GM21367 (cell line): ENCODE results near the gene RAB11FIP5.

Experiments used
- ATAC-seq: cut with Tn5 transposase; IDR thresholded peaks from one replicate; pipeline ENCODE4 v1.9.1; 2021; ENCODE audit not compliant: unreplicated experiment

Gene RAB11FIP5

GRCh38 chr2:73085691-73086090 lies 27.1 kb downstream of the RAB11FIP5 start:
- ATAC-seq: peak; percentile 89

GRCh38 chr2:73084971-73085370 lies 27.8 kb downstream of the RAB11FIP5 start:
- ATAC-seq: no peak

DNA sequence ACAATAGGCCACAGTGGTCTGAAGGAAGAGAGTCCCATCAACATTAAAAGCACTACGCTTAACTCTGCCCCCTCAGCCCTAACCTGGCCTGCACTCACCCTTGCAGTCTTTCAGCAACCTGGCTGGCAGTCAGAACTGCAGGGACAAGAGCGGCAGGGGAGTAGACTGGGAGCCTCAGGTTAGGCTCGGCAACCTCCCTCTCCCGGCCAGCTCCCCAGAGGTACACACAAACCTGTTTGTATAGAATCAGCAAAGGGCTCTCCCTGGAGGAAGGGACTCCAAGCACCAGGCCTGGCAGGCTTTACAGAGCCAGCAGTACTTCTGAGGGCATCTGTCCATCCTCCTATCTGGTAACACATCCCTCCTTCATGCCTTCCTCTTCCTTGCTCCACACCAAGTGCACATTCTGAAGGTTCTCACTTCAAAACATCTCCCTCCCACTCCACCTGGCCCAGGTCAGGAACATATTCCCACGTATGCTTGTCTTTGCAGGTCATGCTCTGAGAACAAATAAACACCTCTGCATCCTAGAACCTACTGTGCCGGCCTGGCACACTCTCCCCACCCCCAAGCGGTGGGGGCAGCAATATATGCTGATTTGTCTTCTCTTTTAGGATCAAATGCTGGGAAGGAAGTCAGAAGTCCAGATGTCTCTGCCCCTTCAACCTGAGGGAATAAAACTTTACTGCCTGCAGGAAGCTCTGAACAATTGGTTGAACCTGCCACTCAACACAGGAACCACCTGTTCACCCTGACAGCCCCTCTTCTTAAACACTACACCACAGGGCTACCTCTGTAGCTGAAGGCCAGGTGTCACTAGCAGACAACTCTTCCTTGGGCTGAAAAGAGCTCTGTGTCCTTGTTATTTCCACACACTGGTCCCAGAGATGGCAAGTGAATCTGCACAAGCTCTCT lies 28.6 kb downstream of the RAB11FIP5 start:
- ATAC-seq: no peak

GRCh38 chr2:73082523-73083410 lies 30.0 kb downstream of the RAB11FIP5 start:
- ATAC-seq: no peak

GRCh38 chr2:73081181-73081671 lies 31.5 kb downstream of the RAB11FIP5 start:
- ATAC-seq: no peak

GRCh38 chr2:73080321-73081131 lies 32.2 kb downstream of the RAB11FIP5 start:
- no peak for ATAC-seq

DNA sequence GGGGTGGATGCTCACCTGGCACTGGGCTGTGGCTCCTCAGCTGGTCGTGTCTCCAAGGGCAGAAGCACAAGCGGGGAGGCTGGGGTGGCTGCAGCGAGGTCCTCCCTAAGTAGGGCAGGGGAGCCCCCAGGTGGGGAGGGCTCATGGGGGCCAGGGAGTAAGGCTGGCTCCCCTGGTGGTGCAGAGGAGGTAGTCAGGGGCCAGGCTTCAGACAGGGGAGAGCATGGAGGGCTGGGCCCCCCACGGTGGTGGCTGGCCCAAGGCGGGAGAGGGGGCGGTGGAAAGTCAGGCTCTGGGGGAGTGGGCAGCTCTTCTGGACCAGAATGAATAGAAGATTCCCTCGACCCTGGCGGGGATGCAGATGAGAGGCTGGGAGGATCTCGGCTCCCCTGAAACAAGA lies 33.1 kb downstream of the RAB11FIP5 start:
- ATAC-seq: no peak

DNA sequence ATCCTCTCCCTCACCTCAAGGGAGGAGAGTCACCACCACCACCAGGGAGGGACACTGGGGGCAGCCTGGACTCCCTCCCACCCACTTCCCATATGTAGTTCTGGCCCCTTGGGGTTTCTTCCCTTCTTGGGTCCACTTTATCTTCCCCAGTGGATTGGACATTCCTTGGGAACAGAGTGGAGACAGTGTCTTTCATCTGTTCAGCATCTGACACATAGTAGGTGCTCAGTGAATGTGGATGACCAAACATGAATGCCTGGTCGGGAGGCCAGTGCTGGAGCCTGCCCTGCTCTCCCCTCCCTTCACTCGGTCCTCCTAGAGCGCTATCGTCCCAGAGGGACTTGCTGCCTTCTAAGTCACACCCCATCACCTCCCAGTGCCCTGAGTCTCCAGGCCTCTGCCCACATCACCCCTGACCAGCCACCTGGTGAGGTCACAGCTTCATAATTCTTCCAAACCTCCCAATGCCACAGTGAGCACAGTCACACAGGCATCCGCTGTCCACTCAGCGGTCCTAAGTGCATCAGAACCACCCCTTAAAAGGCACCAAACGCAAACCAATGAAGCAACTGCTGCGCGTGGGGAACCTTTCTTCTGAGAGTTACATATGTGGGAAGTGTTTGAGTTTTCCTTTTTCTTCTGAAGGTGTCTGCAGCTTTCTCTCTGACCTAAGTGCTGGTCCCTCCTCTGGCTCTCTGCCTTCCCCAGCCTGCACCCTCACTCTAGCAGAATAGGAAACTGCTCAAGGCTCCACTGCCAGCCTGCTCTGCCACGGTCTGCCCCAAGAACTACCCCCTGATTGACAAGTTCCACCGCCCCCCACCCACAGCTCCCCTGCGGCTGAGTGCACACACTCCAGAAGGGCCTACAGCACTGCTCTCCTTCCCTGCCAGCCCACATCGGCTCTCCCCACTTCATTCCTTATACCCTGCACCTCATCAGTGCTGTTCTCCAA lies 34.0 kb downstream of the RAB11FIP5 start:
- no peak for ATAC-seq

GRCh38 chr2:73077424-73077795 lies 35.3 kb downstream of the RAB11FIP5 start:
- ATAC-seq: no peak

DNA sequence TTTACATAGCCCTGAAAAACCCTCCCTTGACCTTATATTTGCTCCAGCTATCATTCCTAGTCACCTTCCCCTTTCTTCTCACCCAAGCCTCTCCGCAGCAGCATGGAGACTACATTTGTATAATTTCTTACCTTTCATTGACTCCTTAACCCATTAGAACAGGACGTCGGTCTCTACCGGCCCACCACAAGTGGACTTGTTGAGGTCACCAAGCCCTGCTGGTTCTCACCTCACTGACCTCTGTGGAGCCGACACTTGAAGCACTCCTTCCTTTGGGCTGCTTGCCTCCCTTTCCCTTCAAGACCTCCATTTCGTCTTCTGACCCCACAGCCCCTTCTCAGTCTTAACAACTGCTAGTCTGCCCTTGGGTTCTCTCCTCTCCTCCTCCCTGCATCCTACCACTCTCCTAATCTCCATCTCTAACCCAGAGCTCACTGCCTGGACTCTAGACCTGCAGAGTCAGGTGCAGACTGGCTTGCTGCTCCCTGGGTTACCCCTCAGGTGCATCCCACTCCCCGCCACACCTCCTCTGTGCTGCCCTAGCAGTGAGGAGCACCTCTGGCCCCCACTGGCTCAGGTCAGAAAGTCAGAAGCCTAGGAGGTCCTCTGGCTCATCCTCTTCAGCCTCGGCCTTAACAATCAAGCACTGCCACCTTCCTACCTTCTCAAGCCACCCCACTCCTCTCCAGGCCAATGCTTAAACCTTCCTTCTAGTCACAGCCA lies 35.9 kb downstream of the RAB11FIP5 start:
- ATAC-seq: no peak

GRCh38 chr2:73075477-73076373 lies 37.0 kb downstream of the RAB11FIP5 start:
- no peak for ATAC-seq

DNA sequence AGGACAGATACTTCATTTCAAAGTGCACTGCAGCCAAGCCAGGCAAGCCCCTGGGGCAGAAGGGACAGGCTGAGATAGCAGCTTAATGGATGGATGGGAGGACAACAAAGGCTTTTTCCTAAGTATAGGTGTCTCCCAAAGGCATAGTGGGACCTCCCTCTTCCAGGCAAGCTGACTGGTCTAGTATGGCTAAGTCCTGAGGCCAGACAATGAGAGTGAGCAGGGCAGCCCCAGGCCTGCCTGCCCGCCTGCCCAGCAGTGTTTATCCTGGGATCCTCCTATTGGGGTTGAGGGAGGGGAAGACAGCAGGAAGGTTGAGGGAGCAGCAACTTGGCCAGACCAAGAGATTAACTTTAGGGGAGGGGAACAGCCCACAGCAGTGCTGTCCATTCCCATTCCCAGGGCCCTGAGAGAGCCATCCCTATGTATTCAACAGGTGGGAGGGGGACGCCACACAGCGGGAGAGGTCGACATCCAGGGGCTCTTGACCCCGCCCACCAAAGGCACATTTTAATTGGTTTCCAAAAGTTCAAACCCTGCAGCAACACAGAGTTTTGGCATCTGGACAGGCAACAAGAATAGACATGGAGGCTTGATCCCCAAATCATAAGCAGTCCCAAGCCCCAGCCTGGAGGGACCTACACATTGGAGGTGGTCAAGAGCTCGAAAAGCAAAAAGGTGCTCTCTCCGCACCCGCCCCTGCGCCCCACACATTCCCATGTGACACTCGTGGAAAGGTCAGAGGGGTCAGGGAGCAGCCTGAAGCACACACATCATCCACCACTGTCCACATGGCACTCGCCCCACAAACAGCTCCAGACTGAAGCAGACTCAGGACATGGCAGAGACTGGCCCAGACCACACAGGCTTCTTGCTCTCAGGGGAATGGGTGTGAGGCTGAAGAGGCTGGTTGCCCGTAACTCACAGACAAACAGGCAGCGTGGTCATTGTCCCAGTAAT lies 38.4 kb downstream of the RAB11FIP5 start:
- no peak for ATAC-seq

GRCh38 chr2:73072416-73072815 lies 40.3 kb downstream of the RAB11FIP5 start:
- no peak for ATAC-seq

DNA sequence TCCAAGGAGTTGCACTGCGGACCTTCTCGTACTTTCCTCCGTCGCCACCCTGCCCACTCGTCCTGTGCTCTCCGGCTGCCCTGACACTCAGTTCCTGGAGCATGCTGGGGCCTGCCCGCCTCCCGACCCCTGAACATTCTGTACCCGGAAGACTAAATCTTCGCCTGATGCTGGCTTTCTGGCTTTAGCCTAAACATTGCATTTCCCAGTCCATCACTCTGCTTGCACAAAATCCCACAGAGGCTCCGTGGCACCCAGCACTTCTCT lies 40.7 kb downstream of the RAB11FIP5 start:
- ATAC-seq: peak; percentile 20

GRCh38 chr2:73071360-73072128 lies 41.2 kb downstream of the RAB11FIP5 start, which contains the start of gene SFXN5:
Gene SFXN5 (minus strand): TSS chr2:73071712. CDS start chr2:73071705, 7 bp downstream.
- ATAC-seq: peak; percentile 86

GRCh38 chr2:73070643-73071359 lies 41.9 kb downstream of the RAB11FIP5 start:
- ATAC-seq: peak; percentile 2
